Myocyte (in vitro differentiated cells): Measurements from ENCODE around the gene ACTA1. TPM values are rescaled to one million over a fixed set of nuclear protein-coding genes. Genes with fewer than 3 reads are reported as not detected.
A peak's percentile ranks its signal among the peaks of the same experiment; 100 is the strongest.
"Not testable (repeated sequence)": the region's sequence is repeated elsewhere in the genome, so short reads cannot be mapped to it uniquely, and the experiment has no call there.

Experiments
- DNase-seq: peaks from one replicate; pipeline ENCODE4 v3.0.0-alpha.2; 2012; ENCODE audit warnings: low read depth
- total RNA-seq: library from RNA; depleted of rRNA; stranded (reverse); fragments of >200 nt; gene quantifications from 2 replicates; pipeline ENCODE4 v1.2.3, GENCODE V29; 2014

ACTA1 gene
- total RNA-seq, 1 donor from 2014 or later = 1,702 TPM

DNA sequence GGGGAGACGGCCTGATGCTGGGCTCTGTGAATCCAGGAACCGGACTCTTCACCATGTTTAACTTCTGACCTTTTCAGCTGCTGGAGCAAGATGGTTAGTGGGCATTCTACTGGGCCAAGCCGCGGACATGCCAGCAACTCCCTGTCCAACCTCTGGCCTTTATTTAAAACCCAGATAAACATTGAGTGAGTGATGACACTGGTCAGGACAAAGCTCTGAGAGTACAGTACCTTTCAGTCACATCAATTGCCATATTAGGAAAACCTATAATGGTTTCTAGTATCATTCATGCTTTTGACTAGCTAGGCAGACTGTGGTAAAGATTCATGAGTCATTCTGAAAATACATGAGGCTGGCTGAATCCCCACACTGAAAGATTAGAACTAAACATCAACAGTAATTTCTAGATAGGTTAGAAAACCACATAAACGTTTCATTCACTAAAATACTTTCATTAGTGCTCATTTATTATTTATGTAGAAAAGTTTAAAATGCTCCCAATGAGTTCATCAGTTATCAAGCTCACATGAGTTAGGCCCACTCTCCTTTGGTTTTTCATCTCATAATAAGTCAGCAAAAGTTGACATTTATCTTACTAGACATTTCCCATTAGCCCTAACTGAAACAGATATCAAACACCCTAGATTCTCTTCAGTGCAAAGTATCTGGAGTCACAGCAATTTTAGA lies 7.1 kb upstream of the ACTA1 start:
- peak; percentile 83 for DNase-seq

DNA sequence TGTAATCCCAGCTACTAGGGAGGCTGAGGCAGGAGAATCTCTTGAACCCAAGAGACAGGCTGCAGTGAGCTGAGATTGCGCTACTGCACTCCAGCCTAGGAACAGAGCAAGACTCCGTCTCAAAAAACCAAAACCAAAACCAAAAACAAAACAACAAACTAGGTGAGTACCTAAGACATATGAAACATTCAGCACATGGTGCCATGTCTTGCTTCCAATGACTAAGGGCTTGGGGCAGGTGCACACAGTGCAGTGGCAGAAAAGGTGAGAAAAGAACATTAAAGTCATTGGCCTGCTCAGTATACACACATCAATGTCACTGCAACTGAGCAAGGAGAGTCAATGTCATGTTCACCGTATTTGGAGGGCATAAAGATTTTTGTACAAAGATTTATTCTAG lies 4.1 kb upstream of the ACTA1 start:
- DNase-seq = no peak

DNA sequence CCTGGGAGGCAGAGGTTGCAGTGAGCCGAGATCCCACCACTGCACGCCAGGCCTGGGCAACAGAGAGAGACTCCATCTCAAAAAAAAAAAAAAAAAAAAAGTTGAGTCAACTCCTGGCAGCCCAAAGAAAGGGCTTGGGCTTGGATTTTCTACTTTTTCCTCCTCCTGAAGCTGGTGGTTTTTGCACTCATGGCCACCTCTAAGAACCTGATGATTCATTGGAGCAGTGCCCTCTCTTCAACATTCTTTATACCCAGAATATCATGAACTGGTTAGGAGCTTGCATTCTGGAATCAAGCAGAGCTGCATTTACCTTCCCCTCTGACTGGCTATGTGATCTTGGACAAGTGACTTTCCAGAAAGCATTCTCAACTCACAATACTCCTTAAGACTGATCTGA lies 3.5 kb upstream of the ACTA1 start:
- DNase-seq = peak; percentile 32

DNA sequence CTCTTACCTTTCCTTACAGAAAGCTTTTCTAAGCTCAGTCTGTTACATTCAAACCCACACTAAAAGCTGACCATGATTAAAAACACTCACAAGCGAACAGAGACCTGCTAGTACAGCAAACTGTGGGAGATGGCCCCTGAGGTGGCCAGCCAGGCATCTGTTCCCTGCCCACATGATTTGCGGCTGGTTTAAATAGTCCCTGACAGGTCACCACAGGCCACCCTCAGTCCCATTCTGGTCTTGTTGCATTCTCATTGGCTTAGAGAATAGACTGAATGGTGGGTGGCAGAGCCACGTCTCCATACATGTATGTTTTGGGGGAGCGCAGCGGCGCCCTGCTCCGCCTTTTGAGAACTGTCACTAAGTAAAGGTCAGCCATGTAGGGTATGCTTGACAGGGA lies 2.3 kb upstream of the ACTA1 start:
- DNase-seq = peak; percentile 87

DNA sequence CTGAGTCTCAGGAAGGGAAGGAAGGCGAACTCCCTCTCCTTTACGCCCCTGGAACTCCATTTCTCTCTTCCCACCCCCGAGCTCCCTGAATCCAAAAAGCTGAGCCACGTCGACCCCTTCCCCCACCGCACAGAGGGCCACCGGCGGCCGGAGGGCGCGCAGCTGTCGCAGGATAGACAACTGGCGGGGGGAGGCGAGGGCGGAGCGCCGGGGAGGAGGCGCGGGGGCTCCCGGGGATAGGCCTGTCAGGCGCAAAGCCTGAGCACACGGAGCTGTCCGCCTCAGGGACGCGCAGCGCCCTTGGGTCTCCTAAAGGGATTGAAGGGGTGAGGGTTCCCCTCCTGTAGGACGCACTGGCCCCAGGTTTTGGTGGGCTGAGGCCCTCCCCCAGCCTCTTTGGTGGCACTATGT lies 752 bp upstream of the ACTA1 start:
- DNase-seq = peak; percentile 94

DNA sequence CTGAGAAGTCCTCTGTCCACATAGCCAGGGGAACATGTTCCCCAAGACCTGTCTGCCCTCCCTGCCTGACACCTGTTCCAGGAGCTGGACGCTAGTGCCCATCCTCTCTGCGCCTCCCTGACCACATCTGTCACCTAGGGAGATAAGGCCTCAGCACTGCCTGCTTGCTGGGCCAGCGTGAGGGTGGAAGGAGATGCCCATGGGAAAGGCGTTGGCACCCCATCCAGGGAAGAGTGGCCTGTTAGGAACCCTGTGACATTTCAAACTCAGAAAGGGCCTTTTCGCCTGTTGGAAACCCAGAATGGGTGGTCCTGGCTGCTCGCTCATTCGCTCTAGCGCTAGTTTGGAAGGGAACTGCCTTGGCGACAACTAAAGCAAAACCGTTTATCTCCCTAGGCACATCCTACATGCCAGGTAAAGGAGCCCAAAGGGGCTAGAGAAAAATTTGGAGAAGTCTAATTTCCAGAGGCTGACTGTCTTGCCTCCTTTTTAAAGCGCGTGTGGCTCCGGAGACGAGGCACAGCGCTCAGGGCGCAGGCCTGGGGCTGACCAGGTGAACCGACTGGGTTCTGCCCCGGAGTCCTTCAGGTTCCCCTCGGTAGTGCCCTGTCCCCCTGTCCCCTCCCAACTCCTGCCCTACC lies 410 bp downstream of the ACTA1 start:
- peak; percentile 57 for DNase-seq

DNA sequence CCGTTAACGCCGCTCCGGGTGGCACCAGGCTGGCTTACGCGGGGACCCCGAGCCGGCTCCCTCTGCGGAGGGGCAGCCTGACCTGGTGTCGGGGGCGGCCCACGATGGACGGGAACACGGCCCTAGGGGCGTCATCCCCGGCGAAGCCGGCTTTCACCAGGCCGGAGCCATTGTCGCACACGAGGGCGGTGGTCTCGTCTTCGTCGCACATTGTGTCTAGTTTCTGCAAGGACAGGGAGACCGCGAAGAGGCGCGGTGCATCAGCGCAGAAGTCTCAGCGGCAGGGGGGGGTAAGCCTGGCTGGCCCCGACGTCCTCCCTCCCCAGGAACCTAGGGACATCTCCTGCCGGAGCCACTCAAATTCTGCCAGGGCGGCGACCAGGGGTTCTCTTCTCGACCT lies 989 bp downstream of the ACTA1 start:
- peak; percentile 33 for DNase-seq

DNA sequence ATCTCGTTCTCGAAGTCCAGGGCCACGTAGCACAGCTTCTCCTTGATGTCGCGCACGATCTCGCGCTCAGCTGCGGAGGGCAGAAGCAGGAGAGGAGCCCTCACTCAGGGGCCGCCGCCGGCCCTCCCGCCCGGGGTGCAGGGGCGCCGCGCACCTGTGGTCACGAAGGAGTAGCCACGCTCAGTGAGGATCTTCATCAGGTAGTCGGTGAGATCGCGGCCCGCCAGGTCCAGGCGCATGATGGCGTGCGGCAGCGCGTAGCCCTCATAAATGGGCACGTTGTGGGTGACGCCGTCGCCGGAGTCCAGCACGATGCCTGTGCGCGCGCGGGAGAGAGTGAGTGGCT lies 1.8 kb downstream of the ACTA1 start:
- peak; percentile 35 for DNase-seq

DNA sequence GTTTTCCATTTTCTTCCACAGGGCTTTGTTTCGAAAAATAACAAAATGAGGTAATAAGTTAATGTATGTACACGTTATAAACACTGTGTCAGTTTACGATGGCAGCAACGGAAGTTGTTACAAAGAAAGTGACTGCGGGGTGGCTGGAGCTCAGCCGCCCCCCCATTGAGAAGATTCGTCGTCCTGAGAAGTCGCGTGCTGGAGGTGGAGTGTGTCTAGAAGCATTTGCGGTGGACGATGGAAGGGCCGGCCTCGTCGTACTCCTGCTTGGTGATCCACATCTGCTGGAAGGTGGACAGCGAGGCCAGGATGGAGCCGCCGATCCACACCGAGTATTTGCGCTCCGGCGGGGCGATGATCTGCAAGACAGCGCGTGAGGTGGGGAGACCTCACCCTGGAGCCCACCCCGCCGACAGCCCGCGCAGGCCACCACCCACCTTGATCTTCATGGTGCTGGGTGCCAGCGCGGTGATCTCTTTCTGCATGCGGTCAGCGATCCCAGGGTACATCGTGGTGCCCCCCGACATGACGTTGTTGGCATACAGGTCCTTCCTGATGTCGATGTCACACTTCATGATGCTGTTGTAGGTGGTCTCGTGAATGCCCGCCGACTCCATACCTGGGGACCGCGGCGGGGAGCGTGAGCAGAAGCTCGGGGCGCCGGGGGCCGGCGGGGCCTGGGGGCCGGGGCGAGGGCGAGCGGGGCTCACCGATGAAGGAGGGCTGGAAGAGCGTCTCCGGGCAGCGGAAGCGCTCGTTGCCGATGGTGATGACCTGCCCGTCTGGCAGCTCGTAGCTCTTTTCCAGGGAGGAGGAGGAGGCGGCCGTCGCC lies 2.4 kb downstream of the ACTA1 start:
- peak; percentile 18 for DNase-seq

DNA sequence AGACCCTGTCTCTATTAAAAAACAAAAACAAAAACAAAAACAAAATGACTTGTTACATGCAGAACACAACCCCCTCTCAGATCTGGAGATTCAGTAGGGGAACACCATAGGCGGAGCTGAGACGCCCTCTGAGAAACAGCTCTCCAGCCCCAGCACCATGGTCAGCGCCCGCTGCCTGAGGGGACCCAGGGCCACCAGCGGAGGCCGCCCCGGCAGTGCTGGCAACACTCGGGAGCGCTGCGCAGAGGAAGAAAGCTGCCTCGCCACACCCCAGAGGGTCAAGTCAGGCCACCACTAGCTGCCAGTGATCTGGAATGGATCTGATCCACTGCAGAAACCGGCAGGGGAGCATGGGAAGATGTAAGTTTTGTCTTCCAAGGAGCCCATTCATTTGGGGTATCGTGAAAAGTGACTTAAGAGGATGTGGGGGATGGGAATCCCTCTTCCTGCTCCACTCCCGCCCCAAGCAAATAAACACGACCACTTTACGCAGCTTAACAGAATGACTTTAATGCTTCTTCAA lies 3.1 kb downstream of the ACTA1 start:
- peak; percentile 88 for DNase-seq

DNA sequence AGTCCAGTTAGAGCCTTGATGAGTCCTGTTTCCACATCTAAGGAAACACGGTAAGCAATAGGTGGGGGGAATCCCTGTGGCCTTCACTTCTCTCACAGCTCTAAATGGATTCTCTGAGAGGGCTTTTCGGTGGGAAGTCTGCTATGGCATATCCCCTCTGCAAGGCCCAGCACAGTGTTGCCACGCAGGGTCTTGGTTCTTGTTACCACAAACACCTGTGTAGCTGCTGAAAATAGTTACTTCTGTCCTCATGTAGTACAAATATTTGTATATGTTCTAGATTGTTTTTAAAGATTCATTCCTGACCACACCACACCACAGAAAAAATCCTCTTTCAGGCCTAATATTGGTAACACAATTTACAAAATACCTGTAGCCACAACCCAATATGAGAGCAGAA lies 5.6 kb downstream of the ACTA1 start:
- peak; percentile 17 for DNase-seq

DNA sequence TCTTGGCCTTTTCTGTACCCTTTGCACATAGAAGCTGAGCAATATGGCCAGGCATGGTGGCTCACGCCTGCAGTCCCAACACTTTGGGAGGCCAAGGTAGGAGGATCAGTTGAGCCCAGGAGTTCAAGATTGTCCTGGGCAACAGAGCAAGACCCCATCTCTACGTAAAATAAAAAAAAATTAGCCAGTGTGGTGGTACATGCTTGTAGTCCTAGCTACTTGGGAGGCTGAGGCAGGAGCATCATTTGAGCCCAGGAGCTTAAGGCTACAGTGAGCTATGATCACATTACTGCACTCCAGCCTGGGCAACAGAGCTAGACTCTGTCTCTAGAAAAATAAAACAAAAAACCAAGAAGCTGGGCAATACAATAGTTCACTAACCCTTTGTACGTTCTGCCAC lies 6.3 kb downstream of the ACTA1 start:
- DNase-seq = no peak

DNA sequence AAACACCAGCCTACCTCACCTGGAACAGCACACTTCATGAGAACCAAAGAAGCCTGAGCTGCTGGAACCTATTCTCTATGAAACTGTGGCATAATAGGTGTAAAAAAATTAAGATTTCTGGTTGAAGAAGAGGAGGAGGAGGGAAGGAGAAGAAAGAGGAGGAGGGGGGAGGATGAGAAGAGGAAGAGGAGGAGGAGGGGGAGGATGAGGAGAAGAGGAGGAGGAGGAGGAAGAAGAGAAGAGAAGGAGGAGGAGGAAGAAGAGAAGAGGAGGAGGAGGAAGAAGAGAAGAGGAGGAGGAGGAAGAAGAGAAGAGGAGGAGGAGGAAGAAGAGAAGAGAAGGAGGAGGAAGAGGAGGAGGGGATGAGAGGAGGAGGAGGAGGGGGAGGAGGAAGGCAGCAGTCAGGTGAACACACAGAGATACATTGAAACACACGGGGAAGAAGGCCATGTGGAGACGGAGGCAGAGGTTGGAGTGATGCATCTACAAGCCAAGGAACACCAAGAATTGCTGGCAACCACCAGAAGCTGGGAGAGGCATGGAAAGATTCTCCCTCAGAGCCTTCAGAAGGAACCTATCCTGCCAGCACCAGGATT lies 8.2 kb downstream of the ACTA1 start:
- DNase-seq = no peak

DNA sequence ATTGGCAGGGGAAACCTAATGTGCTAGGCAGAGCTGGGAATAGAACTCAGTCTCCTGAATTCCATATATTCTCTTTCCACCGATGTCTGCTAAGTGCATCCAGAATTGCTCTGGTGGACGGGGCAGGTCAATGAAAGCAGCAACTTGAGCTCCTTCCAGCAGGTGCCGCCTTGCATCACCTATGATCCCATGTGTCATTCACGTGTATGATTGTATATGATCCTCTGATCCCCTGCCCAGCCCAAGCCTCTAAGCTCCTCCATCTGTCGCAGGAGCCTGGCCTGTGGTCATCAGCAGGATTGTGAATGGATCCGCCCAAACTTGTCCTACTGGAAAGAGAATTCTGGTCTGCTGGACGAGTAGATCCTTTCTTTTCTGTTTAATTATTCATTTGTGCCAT lies 13.1 kb downstream of the ACTA1 start:
- peak; percentile 28 for DNase-seq

DNA sequence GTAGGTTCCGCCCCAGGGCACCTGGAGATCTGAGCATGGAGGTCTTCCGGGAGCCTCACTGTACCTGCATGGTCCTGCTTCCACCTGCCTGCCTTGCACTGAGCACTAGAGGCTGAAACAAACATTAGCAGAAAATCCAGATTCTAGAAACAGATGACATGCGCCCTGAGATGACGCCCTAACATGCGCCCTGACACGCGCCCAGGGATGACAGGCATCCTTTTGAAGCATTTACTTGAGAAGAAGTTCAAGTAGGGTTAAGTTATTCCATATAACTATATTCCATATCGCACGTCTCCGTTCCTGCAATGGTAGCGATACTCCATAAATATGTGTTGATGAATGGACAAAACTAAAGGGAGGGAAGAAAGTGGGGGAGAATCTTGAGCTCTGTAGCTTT lies 13.7 kb downstream of the ACTA1 start:
- no peak for DNase-seq

DNA sequence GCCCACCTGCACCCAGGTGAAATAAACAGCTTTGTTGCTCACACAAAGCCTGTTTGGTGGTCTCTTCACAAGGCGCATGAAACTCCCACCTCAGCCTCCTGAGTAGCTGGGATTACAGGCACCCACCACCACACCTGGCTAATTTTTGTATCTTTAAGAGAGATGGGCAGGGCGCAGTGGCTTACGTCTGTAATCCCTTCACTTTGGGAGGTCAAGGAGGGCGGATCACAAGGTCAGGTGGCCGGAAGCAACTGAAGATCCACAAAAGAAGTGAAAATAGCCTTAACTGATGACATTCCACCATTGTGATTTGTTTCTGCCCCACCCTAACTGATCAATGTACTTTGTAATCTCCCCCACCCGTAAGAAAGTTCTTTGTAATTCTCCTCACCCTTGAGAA lies 15.3 kb downstream of the ACTA1 start:
- DNase-seq = not testable (repeated sequence)

DNA sequence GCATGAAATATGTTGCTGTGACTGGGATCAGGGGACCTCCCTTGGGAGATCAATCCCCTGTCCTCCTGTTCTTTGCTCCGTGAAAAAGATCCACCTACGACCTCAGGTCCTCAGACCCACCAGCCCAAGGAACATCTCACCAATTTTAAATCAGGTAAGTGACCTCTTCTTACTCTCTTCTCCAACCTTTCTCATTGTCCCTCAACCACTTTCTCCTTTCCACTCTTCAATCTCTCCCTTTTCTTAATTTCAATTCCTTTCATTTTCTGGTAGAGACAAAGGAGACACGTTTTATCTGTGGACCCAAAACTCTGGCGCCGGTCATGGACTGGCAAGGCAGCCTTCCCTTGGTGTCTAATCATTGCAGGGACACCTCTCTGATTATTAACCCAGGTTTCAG lies 21.1 kb downstream of the ACTA1 start:
- DNase-seq = not testable (repeated sequence)

DNA sequence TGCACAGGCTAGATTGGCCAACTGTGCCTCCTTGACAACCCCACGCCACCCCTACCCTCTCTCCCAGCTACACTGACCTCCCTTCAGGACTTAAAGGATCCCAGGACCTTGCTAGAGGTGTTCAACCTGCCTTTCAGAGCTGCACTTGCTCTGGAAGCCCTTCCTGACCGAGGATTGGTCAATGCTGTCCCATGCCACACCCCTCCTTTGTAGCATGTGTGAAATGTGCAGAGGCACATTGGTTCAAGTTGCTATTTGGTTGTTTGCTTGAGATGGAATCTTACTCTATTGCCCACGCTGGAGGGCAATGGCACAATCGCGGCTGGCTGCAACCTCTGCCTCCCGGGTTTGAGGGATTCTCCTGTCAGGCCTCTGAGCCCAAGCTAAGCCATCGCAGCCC lies 21.8 kb downstream of the ACTA1 start:
- DNase-seq = peak; percentile 29

DNA sequence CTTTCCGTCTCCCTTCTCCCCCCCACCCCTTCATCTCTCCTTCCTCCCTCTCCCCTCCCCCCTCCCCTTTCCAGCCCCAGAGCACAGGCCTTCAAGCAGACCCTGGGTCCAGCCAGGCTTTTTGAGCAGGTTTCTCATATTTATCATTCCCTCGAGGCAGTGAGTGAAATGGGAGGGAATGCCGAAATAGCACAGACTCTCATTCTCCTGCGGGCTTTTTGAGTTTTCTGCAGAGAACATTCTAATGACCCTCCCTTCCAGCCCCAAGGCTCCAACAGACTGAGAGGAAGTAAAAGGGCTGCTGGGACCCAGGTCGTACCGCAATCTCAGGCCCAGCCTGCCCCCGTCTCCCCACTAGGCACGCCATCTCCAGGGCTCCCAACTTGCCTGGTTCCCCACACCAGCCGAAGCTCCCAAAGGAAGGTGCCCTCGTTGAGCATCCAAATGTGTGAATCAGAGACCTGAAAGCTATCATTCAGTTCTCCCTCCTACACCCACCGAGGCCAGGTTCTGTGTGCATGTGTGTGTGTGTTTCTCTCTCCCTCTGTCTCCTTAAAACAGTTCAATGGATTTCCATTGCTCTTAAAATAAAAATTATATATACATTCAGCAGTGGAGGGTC lies 22.3 kb downstream of the ACTA1 start:
- no peak for DNase-seq

DNA sequence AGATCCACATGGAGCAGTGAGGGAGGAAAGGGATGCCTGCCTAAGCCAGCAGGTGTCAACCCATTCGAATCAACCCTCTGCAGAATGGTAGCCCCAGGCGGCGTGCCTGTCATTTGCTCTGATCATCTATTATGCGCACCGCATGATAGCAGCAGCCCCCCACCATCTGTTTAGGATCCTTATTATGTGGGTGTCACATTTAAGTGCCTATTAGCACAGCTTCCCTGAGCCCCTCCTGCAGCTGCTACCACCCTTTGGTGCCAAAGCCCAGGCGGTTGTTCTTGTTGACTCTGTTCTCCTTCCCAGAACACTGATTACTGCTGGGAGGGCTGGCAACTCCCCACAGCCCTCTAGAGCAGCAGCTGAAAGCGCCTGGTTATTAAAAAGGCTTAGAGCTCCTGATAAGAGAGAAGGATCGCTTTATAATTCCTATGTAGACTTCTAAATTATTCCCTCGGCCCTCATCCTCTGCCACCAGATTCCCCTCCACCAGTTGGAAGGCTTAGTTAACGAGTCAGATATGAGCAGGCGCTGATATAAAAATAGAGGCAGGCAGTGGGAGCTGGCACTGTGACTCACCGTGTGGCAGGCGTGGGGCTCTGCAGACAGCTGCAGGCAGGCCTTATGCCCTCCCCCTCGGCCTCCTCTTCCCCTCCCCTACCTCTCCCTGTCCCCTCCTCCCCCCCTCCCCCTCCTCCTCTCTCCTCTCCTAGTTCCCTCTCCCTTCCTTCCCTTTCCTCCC lies 23.0 kb downstream of the ACTA1 start:
- peak; percentile 98 for DNase-seq

DNA sequence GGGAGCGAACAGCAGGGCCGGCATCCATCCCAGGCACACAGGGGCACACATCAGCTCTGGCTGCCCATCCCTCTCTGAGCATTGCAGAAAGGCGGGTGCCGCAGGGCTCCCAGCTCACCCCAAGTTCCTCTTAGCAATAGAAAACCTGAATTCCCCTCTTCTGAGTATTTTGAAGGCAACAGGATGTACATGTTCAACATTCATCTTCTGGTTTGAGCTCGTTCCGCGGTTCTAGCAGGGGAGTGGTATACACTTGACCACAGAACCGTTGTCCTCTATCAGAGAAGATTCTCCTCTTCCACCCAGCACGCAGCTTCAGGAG lies 23.6 kb downstream of the ACTA1 start:
- no peak for DNase-seq
